GM18951 (cell line): ENCODE data around the gene ARF3.

Experiments
- POLR2A ChIP-seq: IDR thresholded peaks from 4 replicates; pipeline ENCODE4 v1.6.1; 2011; ENCODE audit warnings: mild to moderate bottlenecking; ENCODE audit not compliant: insufficient read length, insufficient read depth; ENCODE audit errors: extremely low read depth
- in situ Hi-C: fragments of 300-500 bp; cut with MboI; formaldehyde crosslinking; loops from one replicate; pipeline ENCODE4 v1.12.0; 2022; ENCODE audit warnings: low sequenced_read_pairs, mixed read lengths, inconsistent platforms; ENCODE audit not compliant: unreplicated experiment

Gene ARF3

GRCh38 chr12:48957141-48958048 is at the start of gene ARF3:
ARF3 (minus strand) TSS chr12:48957487; CDS start chr12:48941095, 16,392 bp downstream.
- in situ Hi-C loops, result no loop called here

GRCh38 chr12:49000346-49000745 is 43.1 kb upstream of the ARF3 start:
- no peak for TF ChIP-seq POLR2A
- in situ Hi-C loops, result no loop called here

More at GRCh38 chr12:48957141-48958048, at the start of gene ARF3:
- peak; percentile 79 for TF ChIP-seq POLR2A

GRCh38 chr12:48999371-49000131 is 42.3 kb upstream of the ARF3 start, which contains the start of gene DDN:
DDN (minus strand) TSS chr12:48999375; CDS start chr12:48999287, 88 bp downstream.
- TF ChIP-seq POLR2A, result no peak
- in situ Hi-C loops, result no loop called here

- in situ Hi-C loops, result no loop called here
- TF ChIP-seq POLR2A, result no peak
These were observed 41.4 kb upstream of the ARF3 start for GRCh38 chr12:48998497-48999353.

DNA sequence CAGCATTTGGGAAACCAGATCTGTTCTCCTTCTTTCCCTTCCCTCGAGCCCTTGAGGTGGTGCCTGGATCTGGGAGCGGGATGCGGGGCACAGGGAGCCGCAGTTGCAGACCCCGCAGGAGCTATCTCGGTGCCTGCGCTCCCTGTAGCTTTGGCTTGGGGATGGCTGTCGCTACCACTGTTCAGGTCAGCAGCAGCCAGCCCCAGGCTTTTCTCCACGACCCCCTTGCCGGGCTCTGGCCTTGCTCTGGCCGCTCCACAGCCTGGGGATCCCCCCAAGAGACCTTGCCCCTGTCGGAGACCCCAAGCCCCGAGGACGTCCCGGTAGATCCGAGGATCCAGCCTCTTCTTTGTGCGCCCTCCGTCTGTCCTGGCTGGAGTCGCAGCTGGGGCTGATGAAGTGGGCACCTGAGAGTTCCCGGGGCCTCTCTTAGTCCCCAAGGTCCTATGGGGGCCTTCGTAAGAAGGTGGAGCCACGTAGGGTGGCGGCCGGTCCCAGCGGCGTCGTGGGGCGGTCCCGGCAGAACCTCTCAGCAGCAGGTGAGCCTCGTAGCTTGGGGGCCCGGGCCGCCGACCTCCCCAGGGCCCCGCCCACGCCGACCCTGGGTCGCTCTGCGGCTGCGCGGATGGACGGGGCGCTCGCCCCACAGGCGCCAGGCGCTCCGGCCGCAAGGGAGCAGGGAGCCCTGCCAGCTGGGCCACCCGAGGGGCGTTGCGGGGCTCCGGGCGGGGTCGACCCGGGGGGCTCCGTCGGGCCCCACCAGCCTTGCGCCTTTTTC is 40.6 kb upstream of the ARF3 start:
- in situ Hi-C loops, result no loop called here
- no peak for TF ChIP-seq POLR2A

- TF ChIP-seq POLR2A, result no peak
- in situ Hi-C loops, result no loop called here
These were observed 39.8 kb upstream of the ARF3 start for GRCh38 chr12:48996794-48997718.

DNA sequence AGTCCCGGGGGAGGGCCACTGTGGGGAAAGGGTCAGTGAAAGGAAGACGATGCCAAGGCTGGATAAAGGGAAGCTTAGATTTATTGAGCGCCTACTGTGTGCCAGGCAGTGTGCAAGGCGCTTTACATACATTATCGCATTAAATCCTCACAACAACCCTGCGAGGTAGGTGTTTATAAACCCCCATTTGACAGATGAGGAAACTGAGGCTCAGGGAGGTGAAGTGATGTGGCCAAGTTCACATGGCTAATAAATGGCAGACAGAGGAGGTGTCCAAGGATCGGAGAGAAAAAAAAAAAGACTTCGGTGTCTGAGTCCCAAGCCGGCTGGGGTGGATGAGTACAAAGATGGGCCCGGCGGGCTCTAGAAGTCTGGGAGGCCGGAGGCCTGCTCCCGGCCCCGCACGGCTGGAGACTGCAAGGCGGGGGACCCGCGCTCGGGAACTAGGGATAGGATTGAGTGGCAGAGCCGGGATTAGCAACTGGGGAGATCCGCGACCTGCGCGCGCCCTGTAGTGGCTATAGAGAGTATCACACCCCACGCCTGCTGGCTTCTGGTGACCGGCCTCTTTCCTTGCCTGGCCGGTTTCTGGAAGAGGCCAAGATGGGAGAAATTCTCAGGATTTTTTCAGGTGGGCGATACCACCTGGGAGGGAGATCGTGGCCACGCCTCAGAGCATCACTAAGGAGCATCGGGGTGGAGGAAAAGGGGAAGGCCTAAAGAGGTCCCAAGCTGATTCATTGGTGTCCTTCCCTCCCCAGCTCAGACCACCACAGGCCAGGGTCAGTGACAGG is 38.0 kb upstream of the ARF3 start:
- in situ Hi-C loops, result no loop called here
- TF ChIP-seq POLR2A, result no peak

DNA sequence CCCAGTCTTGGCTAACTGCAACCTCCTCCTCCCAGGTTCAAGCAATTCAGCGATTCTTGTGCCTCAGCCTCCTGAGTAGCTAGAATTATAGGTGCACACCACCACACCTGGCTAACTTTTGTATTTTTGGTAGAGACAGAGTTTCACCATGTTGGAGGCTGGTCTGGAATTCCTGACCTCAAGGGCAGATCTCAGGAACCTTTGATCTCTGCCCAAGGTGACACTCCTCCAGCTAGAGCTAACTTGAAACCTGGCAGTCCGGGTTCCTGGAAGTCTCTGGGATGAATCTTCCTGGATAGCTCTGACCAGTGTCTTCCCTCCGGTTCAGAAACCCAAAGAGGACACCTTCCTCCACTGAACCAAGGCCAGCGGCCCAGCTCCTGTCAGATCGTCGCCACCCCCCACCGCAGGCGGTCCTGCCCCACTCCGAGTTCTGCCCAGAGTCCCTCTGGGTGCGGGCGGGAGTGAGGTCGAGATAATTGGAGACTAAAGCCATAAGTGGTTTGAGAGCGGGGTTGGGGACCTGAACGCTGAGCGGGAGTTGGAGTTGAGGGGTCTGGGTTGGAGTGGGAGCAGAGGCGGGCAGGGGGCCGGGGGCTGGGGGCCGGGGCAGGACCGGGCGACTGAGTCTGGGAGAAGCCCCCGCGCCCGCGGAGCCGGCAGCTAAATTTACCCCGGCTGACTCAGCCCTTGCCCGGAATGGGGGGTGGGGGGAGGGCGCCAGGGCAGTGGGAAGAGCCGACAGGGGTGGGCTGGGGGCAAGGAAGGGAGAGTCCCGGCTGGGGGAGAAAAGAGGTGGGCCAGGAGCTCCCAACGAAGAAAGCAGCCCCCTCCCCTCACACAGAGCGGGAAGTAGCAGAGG is 37.2 kb upstream of the ARF3 start:
- no peak for TF ChIP-seq POLR2A
- in situ Hi-C loops, result no loop called here

GRCh38 chr12:48993787-48994186 is 36.5 kb upstream of the ARF3 start:
- in situ Hi-C loops, result no loop called here
- TF ChIP-seq POLR2A, result no peak
